Effector CD4-positive, alpha-beta T cell (primary cell): ENCODE data around the gene PGGHG.
"Not testable (repeated sequence)": the region's sequence is repeated elsewhere in the genome, so short reads cannot be mapped to it uniquely, and the experiment has no call there.

ENCODE experiments used
- DNase-seq: peaks from one replicate; pipeline ENCODE4 v3.0.0-alpha.2; 2020
- total RNA-seq: gene quantifications from one replicate; lab custom pipeline; 2026; lab: John Stamatoyannopoulos, UW

Gene PGGHG
- 697 reads per million, percentile 99 among the genes with 10 or more reads in this experiment for total RNA-seq

DNA sequence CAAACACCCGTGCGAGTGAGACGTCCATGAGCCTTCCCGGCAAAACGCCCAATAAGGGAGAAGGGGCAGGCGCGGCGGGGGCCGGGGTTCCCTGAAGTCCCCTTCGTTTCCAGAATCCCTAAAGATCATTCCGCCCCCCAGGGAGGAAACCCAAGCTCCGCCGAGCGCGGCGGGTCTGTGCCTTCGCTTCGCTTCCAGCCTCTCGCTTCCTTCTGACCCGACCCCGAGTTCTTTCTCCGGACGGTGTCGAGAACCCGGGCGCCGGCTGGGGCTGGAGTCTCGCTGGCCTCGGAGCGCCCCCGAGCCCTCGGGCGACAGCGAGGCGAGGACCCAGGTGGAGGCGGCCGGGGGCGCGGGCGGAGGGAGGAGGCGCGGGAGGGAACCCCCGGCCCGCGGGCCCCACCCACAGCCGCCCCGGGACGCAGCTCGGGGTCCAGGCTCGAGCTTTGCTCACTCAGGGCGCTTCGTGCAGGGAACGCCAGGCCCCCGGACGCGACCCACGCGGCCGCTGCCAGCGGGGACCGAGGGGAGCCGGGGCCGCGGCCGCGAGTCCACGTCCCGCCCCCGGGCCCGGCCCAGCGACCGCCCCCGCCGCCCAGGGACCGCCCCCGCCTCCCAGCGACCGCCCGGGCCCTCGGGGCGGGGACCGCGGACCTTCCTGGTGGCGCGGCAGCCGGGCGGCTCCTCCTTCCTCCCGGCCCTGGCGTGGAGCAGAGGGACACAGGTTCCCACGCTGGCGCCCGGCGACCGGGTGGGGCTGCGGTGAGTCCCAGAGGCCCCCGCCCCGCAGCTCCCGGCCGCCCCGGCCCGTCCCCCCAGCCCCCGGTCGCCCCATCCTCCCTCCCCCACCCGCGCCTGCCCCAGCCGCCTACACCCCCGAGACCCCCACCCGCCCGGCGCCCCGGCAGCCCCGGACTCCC, at the start of gene PGGHG:
Gene PGGHG (plus strand): TSS at position 649 of the 920 bp plus-strand sequence. CDS start 691 bp downstream, outside the sequence.
- peak; percentile 42 for DNase-seq

DNA sequence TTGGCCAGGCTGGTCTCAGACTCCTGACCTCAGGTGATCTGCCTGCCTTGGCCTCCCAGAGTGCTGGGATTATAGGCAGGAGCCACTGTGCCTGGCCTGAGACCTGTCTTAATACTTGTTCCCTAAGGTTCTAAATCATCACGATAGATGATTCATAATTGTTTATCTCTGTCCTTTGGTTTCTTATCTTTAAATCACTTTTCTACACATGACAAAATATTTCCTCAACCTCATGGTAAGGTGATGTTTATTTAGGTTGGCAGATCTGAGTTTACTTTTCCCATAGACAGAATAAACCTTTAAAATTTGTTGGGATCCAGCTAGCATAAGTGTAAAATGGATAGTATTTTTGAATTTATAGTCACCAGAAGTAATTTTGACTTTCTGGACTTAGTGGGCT, 48.6 kb upstream of the PGGHG start:
- no peak for DNase-seq

DNA sequence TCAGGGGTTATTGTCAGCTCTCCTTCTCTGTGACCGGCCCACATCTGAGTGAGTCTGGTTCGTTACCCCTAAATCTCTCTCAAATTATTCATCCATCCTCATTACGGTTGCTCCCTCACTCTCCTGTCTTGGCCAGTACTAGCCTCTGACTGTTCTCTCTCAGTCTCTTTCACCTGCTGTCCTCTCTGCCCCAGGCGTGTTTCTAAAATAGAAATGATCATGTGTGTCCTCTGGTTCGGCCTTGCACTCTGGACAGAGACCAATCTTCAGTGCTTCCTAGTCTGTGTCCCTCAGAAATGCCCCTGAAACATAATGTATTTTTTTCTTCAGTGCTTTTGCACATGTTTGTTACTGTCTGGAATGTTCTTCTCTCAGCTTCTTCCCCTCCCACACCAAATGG, 47.3 kb upstream of the PGGHG start:
- DNase-seq: no peak

DNA sequence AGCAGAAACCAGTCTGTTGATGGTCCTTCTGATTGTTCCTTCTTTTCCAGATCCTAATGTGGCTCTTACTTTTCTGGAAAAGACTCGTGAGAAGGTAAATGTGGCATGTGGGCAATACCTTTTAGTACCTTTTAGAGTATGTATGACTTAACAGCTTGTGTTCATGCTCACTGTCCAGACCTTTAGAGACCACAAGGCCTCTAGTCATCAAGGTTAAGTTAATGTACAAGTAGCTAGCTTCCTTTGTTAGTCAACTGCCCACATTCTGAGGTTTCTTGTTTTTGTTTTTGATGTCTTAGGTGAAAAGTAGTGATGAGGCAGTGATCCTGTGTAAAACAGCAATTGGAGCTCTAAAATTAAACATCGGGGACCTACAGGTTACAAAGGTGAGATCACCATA, 44.5 kb upstream of the PGGHG start:
- no peak for DNase-seq

DNA sequence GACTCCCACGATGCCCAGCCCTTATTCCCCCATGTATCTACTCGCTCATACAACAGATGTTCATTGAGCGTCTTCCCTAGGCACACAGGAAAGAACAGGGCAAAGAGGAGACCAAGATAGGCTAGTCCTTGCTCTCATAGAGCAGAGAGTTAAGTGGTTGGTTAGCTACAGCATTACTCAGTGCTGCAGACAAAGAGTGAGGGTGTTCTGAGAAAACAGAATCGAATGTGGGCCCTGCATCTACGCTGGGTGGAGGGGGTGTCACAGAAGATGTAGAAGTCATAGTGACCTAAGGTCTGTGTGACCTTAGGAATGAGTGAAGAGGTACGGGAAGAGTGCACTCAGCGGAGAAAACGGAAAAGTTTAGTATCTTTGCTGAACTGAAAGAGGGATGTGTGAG, 39.9 kb upstream of the PGGHG start:
- no peak for DNase-seq

DNA sequence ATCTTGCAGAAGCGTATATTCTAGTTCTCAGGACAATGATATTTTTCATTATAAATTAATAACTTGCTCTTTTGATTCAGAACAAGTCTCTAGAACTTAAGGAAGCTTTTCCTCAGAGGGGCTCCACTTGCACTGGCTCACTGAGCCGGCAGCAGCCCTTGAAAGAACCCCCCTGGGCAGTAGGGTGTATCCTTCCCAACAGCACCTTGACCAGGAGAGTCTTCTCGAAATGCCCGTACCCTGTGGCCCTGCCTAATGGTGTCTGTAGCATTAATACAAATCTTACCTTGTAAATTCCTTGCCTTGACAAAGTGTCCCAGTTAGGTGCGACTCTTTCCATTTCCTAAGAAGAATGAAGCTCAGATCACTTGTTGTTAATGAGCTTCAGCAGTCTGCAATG, 38.7 kb upstream of the PGGHG start:
- DNase-seq: no peak

DNA sequence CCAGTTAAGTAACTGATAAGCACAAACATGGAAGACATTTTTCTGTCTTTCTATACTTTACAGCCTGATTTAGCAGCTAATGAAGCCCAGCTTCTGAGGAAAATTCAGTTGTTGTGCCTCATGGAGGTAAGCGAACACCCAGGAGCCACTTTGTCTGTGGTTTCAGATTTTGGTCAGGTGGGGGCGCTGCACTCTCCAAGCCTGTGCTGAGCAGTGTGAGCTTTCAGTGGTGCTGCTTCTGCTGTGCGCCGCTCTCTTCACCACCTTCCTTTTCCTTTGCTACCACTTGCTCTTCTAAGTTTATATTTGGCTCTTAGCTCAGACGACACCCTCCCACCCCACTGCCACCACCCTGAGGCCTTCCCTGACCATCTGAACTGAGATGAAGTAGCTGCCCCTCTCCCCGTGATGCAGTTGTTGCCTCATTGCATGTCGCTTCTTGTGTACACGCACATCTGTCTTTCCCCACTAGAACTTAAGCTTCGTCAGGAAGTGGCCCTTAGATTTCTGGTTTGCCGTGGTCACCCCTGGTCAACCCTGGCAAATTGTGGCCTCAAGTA, 38.1 kb upstream of the PGGHG start:
- DNase-seq: peak; percentile 78

DNA sequence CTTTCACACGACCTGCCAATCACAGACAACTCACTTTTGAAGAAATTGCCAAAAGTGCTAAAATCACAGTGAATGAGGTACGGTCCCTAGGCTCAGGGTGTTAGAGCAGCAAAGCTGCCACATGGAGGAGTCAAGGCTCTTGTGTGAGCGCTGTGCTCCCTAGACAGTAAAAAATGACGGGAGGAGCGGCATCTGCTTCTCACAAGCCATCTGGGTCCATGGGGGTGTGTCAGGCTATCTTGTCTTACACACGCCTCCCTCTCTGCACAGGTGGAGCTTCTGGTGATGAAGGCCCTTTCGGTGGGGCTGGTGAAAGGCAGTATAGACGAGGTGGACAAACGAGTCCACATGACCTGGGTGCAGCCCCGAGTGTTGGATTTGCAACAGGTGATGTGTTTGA, 37.4 kb upstream of the PGGHG start:
- DNase-seq: no peak

DNA sequence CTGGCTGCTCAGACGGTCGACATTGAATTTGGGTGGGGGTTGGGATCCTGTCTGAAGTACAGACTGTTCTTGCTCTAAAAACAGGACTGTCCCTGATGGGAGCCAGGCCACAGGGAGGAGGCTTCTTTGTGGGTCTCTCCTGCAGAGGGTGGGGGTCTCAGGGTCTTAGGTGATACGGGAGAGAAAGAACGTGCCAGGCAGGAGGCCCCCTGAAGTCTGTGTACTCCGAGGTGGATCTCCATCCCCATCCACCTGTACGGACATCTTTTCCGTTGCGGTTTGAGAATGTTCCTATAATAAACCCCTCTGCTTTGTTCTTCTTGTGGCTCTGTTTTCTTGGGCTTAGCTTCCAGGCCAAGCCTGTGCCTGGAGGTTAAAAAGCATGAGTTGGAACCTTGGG, 36.3 kb upstream of the PGGHG start:
- no peak for DNase-seq

DNA sequence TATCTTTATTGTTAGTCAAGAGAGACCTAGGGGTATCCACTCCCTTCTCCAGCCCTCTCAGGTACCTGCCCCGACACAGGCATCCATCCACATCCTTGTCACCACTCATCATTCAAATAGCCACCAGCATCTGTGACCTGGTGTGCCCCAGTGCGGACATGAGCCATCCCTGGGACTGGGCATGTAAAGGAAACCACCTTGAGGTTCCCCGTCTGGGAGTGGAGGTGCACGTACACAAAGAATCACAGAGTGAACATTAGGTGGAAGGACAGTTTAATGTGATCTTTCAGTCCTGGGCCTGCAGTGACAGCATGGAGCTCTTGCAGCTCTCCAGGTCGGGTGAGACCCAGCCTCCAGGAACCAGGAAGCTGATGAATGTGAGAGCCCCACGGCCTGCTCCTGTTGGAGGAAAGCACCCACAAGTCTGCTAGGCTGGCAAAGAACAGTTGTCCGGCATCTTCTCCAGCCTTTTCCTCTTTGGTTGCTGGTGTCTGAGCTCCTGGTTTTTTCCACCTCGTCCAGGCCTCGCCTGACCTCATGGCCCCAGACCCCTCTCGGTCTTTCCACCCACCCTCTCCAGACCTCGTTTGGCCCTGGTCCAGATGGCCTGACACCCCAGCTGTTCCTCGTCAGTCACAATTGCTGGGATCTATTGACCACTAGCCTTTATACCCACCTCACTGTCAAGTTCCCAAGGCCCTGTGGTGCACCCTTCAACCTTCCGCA, 35.6 kb upstream of the PGGHG start:
- DNase-seq: no peak

DNA sequence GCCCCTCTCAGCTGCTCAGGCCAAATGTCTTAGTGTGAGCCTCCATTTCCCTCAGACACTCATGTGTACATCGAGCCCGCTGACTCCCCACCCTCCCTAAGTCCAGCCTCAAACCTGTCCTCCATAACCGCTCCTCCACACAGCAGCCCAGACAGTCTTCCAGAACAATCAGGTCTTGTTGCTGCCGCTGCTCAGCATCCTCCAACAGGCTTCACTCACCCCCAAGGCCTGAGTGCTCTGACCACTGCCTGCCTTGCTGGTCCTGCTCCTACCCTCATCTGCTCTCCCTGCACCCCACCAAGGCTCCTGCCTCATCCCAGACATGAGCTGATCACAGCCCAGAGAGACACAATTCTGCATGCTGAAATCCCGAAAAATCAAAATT, 35.0 kb upstream of the PGGHG start:
- DNase-seq: no peak

DNA sequence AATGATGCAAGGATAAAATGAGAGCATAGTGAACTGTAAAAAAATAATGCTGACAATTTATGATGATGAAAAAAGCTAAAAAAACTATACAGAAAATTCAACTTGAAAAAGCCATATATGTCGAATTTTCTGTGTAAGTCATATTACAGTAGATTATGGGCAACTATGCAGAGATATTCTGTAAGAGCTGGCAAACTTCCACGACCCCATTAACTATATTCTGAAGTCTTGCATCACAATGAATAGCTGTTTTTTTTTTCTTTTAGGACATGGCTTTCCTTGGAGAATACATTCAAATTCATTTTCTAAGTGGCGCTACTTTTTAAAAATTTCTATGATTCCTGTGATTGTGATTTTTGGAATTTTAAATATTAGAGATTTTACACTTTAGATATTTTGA, 33.8 kb upstream of the PGGHG start:
- no peak for DNase-seq

DNA sequence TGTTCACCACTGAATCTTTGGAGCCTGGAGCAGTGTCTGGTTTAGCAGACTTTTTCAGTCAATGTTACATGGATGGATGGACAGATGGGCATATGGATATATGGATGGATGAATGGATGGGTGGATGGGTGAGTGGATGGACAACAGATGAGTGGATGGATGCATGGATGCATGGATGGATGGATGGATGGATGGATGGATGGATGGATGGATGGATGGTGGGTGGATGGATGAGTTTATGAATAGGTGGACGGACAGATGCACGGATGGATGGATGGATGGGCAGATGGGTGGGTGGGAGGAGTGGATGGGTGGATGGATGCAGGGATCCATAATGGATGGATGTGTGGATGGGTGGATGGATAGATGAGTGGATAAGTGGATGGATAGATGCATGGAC, 33.1 kb upstream of the PGGHG start:
- no peak for DNase-seq

DNA sequence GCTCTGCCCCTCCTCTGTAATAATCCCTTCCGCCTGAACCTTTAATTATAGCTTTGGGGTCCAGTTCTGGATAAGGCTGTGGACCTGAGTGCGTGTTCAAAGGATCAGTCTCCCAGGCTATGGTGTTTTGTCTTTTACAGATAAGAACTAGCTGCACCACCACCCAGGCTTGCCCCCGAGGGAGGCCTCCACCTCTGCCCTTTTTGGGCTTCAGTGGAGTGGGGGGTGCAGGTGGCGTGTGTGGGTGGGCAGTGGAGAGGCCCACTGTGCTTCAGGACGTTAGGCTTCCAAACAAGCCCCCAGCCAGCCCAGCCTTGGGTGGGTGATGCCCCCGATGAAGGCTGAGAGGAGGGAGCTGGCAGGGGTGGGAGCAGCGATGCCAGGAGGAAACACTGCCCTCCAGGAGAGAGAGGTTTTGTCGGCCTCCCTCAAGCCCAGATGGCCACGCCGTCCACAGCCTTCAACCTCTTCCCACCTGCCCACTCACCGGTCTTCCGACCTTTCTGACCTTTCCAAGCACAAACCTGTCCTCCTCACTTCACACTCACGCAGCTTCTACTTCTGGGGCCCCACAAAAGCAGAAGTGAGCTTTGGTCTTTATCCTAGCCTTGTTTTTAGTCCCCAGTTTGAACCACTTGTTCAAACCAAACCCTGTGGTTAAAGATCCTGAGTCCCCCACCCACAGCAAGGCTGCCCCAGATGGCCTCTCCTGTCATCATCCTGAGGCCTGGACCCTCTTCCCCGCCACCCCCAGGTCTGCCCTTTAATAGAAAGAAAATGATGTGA, 31.8 kb upstream of the PGGHG start:
- no peak for DNase-seq

DNA sequence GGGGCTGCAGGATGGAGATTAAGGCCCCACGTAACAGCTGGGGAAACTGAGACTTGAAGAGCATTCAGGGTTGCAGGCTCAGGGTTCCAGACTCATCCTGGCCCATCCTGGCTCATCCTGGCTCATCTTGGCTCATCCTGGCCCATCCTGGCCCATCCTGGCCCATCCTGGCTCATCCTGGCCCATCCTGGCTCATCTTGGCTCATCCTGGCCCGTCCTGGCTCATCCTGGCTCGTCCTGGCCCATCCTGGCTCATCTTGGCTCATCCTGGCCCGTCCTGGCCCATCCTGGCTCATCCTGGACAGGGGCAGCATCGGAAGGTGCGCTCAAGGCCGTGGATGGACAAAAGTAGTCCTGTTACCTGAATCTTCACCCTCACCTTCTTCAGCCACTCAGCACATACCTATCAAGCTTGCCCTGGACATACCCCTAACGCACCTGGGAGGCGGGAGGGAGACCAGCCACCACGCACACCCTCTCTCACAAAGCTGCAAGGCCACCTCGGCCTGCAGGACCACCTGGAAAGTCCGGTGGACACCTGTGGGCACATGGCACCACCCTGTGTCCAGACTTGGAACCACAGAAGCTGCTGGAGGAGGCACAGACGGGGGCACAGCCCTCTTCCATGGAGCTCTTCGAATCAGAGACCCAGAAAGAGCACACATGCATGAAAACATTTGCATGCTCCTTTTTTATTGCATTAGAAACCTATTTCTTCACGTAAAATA, 31.0 kb upstream of the PGGHG start:
- no peak for DNase-seq

DNA sequence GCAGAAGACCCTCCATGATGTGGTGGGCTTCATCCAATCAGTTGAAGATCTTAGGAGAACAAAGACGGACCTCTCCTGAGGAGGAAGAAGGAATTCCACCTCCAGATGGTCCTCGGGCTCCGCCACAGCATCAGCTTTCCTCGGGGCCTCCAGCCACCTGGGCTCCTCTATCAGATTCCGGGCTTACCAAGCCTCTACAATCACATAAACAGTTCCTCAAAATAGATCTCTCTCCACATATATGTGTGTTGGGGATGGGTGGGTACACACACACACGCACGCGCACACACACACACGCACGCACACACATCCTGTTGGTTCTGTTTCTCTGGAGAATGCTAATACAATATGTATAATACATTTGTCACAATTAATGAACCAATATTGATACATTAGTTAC, 29.5 kb upstream of the PGGHG start:
- DNase-seq: no peak

DNA sequence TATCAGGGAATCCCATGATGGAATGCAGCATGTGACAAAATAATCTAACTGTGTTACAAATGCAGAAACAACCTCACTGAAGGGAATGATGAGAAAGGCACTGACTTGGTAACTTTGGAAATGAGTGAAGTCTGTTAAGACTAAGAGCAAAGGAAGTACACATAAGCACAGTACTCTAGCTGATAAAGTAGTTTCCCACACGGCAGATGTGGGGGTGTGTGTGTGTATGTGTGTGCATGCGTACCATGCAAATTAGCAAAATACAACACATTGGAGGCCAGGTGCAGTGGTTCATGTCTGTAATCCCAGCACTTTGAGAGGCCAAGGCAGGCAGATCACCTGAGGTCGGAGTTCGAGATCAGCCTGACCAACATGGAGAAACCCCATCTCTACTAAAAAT, 27.3 kb upstream of the PGGHG start:
- DNase-seq: no peak

DNA sequence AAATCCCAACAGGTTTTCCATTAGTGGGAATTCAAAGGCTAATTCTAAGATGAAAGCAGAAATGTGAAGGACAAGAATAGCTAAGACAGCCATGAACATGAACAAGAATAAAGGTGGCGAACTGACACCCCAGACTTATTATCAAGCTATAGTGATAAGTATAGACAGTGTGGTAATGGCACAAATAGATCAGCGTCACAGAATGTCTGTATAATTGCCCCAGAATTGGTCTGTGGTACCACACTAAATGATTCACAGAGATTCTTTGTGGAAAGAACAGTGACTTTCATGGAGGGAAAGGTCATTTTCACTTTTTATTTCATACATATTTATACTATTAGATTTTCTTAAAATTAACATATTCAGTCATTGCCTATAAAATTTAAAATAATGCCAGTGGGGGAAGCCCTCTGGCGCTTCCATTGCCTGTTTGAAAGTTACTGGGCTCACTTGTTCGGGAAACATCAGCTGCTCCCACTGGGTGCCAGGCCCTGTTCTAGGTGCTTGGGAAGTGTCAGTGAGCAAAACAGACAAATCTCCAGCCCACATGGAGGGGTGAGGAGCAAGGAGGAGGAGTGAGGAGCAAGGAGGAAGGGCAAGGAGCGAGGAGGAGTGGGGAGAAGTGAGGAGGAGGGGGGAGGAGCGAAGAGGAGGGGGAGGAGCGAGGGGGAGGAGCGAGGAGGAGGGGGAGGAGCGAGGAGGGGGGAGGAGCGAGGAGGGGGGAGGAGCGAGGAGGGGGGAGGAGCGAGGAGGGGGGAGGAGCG, 22.1 kb upstream of the PGGHG start:
- DNase-seq: no peak

DNA sequence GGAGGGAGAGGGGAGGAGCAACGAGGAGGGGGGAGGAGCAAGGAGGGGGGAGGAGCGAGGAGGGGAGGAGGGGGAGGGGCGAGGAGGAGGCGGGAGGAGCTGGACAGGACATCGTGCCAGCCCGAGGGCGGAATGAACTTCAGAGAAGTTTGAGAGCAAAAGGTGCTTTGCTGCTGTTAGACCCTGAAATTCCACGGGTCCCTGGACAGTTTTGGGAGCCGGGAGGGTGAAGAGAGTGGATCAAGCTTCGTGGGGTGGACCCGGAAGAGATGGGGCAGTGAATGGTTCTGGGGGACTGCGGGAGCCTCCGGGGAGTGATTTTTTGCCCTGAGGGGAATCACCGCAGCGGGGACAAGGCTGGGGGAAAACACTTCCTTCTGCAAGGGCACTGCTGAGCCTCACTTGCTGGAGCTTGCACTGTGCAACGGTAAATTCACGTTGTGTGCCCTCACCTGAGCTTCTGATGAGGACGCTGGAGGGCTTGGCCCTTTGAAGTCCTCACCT, 21.4 kb upstream of the PGGHG start:
- DNase-seq: peak; percentile 49

DNA sequence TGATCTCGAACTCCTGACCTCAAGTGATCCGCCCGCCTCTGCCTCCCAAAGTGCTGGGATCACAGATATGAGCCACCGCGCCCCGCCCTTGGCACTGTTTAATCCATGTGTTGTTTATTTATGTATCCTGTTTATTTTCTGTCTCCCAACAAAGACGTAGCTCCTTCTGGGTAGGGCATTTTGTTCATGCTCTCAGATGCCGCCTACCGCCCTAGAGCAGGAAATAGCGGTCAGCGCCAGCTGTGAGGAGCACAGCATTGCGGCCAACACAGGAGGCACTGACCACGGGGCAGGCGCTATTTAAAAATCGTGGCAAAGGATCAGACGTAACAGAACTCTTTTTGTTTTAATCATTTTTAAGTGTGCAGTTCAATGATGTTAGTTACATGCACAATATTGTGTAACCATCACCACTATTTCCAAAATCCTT, 20.2 kb upstream of the PGGHG start:
- DNase-seq: not testable (repeated sequence)
